RCC 7860 (cell line): ENCODE data around the gene KIRREL2.

Experiments used
- DNase-seq: peaks from one replicate; pipeline ENCODE4 v3.0.0-alpha.2; 2015; ENCODE audit warnings: low spot score
- FAIRE-seq: peaks from 2 replicates; lab custom pipeline; 2012; peaks lifted over from hg19 to GRCh38; lab: Jason Lieb, UNC

Gene KIRREL2

DNA sequence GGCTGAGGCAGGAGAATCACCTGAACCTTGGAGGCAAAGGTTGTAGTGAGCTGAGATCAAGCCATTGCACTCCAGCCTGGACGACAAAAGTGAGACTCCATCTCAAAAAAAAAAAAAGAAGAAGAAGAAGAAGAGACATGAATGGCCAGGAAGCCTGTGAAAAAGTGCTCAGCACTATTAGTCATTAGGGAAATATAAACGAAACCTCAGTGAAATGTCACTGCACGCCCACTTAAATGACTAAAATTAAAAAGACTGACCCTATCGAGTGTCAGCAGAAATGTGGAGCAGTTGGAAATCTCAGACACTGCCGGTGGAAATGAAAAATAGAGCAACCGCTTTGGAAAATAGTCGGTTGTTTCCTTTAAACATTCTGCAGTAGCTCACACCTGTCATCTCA, 56.9 kb downstream of the KIRREL2 start:
- DNase-seq (no peak), FAIRE-seq (no peak)

GRCh38 chr19:35915443-35915842, 58.7 kb downstream of the KIRREL2 start:
- FAIRE-seq (no peak), DNase-seq (no peak)
